IPS-NIHi11 (cell line): ENCODE data around the gene MMP24.
"Not testable (repeated sequence)": the region's sequence is repeated elsewhere in the genome, so short reads cannot be mapped to it uniquely, and the experiment has no call there.

Experiments
- DNase-seq: peaks from one replicate; pipeline ENCODE4 v3.0.0; 2012; ENCODE audit warnings: mixed read lengths, low spot score

Gene MMP24

GRCh38 chr20:35257175-35257909, 30.9 kb downstream of the MMP24 start:
- no peak for DNase-seq

- DNase-seq: no peak
Measured at GRCh38 chr20:35260426-35260825, 33.9 kb downstream of the MMP24 start.

GRCh38 chr20:35262321-35262720, 35.8 kb downstream of the MMP24 start:
- not testable (repeated sequence) for DNase-seq

- DNase-seq: peak; percentile 76
Measured at GRCh38 chr20:35262731-35263531, 36.4 kb downstream of the MMP24 start.

- DNase-seq: no peak
Measured at GRCh38 chr20:35263532-35264341, 37.2 kb downstream of the MMP24 start.

GRCh38 chr20:35264755-35265154, 38.3 kb downstream of the MMP24 start:
- DNase-seq: no peak

GRCh38 chr20:35267092-35267491, 40.6 kb downstream of the MMP24 start:
- DNase-seq: no peak

GRCh38 chr20:35269055-35269781, 42.7 kb downstream of the MMP24 start:
- peak; percentile 84 for DNase-seq

- no peak for DNase-seq
Measured at GRCh38 chr20:35270021-35270902, 43.8 kb downstream of the MMP24 start.

- DNase-seq: no peak
Measured at GRCh38 chr20:35271073-35271882, 44.8 kb downstream of the MMP24 start.

- no peak for DNase-seq
Measured at GRCh38 chr20:35271904-35272303, 45.4 kb downstream of the MMP24 start.

- DNase-seq: peak; percentile 68
Measured at GRCh38 chr20:35273449-35274171, 47.1 kb downstream of the MMP24 start.

GRCh38 chr20:35274172-35275092, 47.9 kb downstream of the MMP24 start:
- DNase-seq: no peak

GRCh38 chr20:35275741-35276251, 49.3 kb downstream of the MMP24 start:
- no peak for DNase-seq

GRCh38 chr20:35276408-35276807, 49.9 kb downstream of the MMP24 start:
- no peak for DNase-seq

GRCh38 chr20:35277127-35277526, 50.6 kb downstream of the MMP24 start:
- no peak for DNase-seq

GRCh38 chr20:35277531-35278395, 51.3 kb downstream of the MMP24 start, which contains the start of gene MMP24OS:
Gene MMP24OS, minus strand, starts transcription at chr20:35278122. Its CDS starts 193 bp downstream, at chr20:35277929.
- DNase-seq: peak; percentile 96
